Panc1 (cell line): ENCODE data around the gene NDUFAF8.

ENCODE experiments used
- CTCF ChIP-seq: fragments of 450-650 bp; IDR thresholded peaks from 2 replicates; pipeline ENCODE4 v1.5.1; 2017; ENCODE audit warnings: mild to moderate bottlenecking
- REST ChIP-seq, 2 experiments: IDR thresholded peaks; 2 replicates each; pipeline ENCODE4 v1.6.1; 2011 to 2012; ENCODE audit warnings: low read depth in 2 of 2, control low read depth in 1 of 2, low read length in 1 of 2, mild to moderate bottlenecking in 1 of 2, moderate library complexity in 1 of 2; ENCODE audit not compliant: insufficient read depth in 1 of 2
- SIN3A ChIP-seq: IDR thresholded peaks from 2 replicates; pipeline ENCODE4 v1.6.1; 2012; ENCODE audit warnings: low read depth, mild to moderate bottlenecking, low read length, moderate library complexity, borderline replicate concordance; ENCODE audit not compliant: insufficient read depth

- TF ChIP-seq CTCF (no peak), REST (IDR thresholded peaks at IDR 0.05; ENCODE audit: insufficient read depth in 1 of 2, low read depth in 2 of 2, low read length in 1 of 2) (no peak), SIN3A (no peak)
These were observed 21.6 kb upstream of the NDUFAF8 start for GRCh38 chr17:81217491-81217890.
